Esophagus squamous epithelium (tissue), 4 donors: ENCODE measurements around the gene KANSL3.

ENCODE experiments used
- CTCF ChIP-seq, 6 experiments: fragments of 450-650 bp in 4 of 6; fragments of 200-600 bp in 2 of 6; sonication (generic) in 2 of 6; IDR thresholded peaks; one replicate each; pipeline ENCODE4 v1.5.1; 2016 to 2019; ENCODE audit warnings: antibody characterized with exemption in 6 of 6, mild to moderate bottlenecking in 4 of 6, moderate library complexity in 4 of 6
- POLR2A ChIP-seq, 4 donors: fragments of 450-650 bp; IDR thresholded peaks; one replicate each; pipeline ENCODE4 v1.6.1; 2017; ENCODE audit warnings: antibody characterized with exemption in 4 of 4, mild to moderate bottlenecking in 4 of 4, moderate library complexity in 3 of 4

- no peak for TF ChIP-seq POLR2A (IDR thresholded peaks at IDR 0.05)
- no peak for TF ChIP-seq CTCF (IDR thresholded peaks at IDR 0.05)
Measured at GRCh38 chr2:96679848-96680247, 41.7 kb upstream of the KANSL3 start.
